Measurements from ENCODE around the gene OPTC.
A peak's percentile ranks its signal among the peaks of the same experiment; 100 is the strongest.
"Not testable (repeated sequence)": the region's sequence is repeated elsewhere in the genome, so short reads cannot be mapped to it uniquely, and the experiment has no call there.

OPTC gene

DNA sequence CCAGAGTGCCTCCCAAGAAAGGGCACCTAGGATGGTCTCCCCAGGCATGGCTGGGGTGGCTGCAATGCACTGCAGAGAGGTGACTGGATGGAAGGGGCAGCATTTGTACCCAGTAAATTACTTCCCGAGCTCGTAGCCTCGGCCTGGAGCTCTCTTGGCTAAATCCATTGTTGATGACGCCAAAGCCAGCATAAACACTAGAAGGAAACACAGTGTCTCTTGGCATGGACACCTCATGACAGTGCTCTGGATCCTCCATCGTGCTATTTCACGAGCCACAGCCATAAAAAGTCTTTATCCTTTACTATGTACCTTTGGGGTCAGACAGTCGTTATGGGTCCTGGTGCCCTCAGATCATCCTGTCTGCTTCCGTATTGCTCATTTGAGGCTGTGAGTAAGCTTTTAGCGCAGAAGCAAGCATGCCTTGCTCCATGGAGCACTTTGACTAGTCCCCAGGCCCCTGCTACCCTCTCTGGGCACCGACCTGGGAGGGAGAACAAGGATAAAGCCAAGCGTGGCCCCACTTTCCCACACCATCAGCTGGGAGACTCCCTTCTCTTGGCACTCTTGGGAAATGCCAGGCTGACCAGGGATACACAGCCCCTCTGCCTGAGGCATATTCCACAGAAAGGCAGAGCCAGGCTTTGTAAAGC is 28.7 kb upstream of the OPTC start:
- no peak for DNase-seq (ENCODE audit: low read depth)

DNA sequence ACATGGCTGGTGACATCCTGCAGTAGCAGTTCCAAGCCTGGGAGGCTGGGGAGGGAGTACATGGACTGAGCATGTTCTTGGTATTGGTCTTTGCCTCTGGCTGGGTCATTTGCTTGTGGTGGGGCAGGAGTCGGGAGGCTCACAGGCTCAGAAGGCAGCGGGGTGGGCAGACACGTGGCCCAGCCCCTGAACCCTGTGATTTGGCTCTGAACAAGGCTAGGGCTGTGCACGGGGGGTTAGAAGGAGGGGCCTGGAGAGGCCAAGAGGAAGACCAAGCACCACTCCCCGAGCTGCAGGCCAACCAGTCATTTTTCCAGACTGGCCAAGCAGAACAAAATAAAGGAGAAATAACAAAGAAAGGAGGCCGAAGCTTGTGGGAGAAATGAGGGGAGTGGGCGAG is 28.0 kb upstream of the OPTC start:
- no peak for DNase-seq (ENCODE audit: low read depth)

DNA sequence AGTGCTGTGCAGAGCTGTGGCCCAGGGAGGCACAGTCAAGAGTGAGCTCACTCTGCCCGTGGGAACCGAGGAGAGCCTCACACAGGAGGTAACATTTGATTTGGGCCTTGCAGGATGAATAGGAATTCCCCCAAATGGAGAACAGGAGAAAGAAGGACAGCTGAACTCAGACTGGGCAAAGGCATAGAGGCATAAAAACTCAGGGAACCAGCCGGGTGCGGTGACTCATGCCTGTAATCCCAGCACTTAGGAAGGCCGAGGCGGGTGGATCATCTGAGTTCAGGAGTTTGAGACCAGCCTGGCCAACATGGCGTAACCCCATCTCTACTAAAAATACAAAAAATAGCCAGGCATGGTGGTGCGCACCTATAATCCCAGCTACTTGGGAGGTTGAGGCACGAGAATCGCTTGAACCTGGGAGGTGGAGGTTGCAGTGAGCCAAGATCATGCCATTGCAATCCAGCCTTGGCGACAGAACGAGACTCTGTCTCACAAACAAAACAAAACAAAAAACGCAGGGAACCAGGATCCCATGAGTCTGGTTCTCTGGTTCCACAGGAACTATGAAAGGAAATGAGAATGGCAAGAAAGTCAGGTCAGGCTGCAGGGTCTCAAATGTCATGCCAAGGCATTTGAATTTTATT is 26.9 kb upstream of the OPTC start:
- DNase-seq (ENCODE audit: low read depth) = not testable (repeated sequence)

DNA sequence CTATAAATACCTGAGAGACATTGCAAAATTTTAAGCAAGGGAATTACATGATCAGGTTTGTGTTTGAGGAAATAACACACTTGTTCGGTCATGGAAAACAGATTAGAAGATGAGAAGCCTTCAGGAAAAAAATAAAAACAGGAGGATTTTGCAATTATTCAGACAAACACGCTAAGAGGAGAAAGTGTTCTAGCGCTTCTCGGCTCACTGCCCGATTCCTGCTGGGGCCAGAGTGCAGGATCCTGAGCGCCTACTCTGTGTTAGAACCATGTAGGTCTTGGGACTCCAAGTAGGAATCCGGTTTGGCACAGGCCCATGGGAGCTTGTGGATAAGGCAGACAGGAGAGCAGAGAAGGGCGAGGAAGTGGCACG is 26.4 kb upstream of the OPTC start:
- no peak for DNase-seq (ENCODE audit: low read depth)

DNA sequence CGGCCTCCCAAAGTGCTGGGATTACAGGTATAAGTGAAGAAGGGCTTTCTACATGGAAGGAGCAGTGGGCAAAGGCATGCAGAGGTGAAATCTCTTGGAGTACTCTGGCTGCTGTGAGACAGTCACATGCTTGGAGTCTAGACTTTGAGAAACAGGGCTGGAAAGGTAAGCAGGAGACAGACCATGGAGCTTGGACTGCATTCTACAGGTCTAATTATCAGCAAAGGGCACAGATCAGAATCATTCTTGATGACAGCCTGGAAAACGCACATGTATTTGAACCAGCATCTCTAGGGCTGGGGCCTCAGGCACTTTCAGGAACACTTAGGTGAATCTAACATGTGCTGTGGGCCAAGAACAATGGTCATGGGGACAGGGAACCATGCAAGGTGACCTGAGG is 25.6 kb upstream of the OPTC start:
- DNase-seq (ENCODE audit: low read depth) = no peak

- DNase-seq (ENCODE audit: low read depth) = no peak
Observed at GRCh38 chr1:203470240-203470639, 23.7 kb upstream of the OPTC start.

- no peak for DNase-seq (ENCODE audit: low read depth)
Observed at GRCh38 chr1:203471841-203472240, 22.1 kb upstream of the OPTC start.

- no peak for DNase-seq (ENCODE audit: low read depth)
Observed at GRCh38 chr1:203473281-203473680, 20.7 kb upstream of the OPTC start.

GRCh38 chr1:203473781-203474305 is 20.1 kb upstream of the OPTC start:
- DNase-seq (ENCODE audit: low read depth) = no peak

GRCh38 chr1:203475012-203475981 is 18.7 kb upstream of the OPTC start, which contains the start of gene PRELP:
TSS of gene PRELP (plus strand) at chr1:203475806. CDS start at chr1:203483185, 7,379 bp downstream.
- DNase-seq (ENCODE audit: low read depth) = no peak

DNA sequence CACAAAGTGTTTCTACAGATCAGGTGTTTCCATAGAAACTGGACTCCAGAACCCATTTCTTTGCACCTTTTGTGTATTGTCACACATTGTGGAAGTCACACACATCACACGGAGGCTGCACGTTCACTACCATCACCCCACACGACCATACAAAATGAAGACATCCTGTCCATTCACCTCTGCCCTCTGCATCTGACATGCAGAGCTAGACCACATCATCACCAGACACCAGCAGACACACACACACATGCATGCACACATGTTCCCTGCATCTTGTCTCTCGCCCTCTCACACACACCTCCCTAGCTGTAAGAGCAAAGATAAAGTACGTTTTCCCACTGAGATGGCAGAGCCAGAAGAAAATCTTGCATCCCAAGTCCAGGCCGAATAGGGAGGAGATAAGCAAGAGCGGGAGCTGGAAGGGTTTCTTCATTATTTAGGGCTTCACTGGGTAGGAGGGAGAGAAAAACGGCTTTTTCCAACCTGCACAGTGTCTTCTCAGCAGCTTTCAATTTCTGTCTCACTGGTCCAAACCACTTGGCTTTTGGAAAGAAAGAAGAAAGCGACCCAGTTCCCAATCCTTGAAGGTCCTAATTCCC is 17.6 kb upstream of the OPTC start:
- no peak for DNase-seq (ENCODE audit: low read depth)

DNA sequence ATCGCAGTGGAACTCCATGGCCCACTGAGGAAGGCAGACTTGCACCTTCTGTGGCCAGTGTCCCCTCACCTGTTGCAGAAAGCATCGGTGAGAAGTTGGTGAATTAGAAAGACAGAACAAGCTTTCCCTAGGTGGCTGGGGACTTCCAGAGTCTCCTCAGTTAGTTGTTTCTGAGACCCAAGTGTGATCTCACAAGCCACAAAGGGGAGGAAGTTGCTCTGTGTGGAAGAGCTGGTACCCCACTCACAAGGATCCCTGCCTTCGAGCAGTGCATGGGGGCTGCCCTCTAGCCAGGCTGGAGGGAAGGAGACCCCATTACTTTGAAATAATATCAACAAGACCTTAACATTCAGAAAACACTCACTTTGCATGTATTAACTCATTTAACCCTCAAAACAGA is 16.2 kb upstream of the OPTC start:
- no peak for DNase-seq (ENCODE audit: low read depth)

DNA sequence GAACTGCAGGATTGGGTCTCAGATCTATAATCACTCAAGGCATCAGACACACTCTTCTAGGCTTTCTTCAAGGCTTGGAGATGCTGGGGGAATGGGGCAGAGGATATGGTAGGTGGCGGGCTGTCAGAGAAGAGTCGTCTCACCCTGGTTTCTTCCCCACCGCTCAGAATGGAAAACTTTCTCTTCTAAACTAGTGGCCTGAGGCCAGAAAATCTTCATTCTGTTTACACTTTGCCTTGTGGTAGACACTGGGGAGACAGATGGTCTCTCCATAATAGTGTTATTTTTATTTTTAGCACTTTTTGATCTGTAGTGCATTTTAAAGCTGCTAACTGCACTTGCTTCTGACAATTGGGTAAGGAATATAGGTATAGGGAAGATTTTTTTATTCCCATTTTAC is 15.7 kb upstream of the OPTC start:
- DNase-seq (ENCODE audit: low read depth) = no peak

DNA sequence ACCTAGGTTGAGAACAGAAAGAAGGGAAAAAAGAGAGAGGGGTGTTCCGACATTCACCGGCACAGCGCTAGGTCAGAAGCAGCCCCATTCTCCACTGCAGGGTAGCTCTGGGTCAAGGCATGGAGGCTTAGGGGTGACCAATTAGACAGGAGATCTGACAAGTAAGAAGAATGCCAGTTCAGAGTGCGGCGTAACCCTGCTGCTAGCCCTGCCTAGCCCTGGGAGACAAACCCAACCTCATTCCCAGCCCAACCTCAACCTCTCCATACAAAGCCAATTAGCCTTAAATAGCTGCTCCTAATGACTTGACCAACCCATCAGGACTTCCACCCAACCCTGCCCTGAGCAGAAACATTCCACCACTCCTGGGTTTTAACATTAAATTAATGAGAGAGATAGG is 15.0 kb upstream of the OPTC start:
- DNase-seq (ENCODE audit: low read depth) = no peak

GRCh38 chr1:203479646-203480045 is 14.3 kb upstream of the OPTC start:
- DNase-seq (ENCODE audit: low read depth) = no peak

DNA sequence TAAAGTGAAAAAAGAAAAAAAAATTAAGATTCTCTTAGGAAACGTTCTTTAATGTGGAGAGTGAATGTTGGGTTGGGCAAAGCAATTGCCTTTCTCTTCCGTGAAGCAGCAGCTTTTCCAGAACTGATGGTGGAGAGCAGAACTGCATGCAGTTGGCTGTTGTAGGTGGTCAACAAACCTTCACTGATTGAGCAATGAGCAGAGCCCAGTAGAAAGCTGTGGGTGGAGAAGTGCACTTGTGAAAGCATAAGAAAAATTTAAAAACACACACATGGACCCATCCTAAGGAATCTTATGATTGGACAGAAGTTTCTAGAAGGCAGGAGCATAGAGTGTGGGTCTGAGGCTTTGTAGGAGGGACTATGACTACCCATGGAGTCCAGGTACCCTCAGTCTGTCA is 13.9 kb upstream of the OPTC start:
- DNase-seq (ENCODE audit: low read depth) = no peak

GRCh38 chr1:203480525-203481084 is 13.3 kb upstream of the OPTC start:
- DNase-seq (ENCODE audit: low read depth) = peak; percentile 29

DNA sequence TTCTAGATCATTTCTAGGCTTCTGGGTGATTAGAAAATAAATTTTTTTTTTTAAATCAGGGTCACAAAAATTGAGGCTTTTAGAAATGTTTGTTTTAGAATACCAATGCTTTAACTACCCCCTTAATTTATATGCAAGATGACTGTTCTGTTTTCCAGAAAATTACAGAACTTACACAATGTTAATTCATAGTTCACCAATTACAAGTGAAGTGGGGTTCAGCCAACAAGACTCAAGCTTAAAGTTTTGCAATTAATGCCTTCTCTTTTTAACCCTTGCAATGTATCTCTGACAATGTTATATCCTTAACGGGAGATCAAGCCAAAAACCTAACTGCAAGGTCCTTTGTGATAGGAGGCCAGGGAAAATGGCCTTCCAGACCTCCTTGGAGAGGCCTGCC is 12.8 kb upstream of the OPTC start:
- DNase-seq (ENCODE audit: low read depth) = no peak

- DNase-seq (ENCODE audit: low read depth) = no peak
Observed at GRCh38 chr1:203486618-203487370, 7.2 kb upstream of the OPTC start.

DNA sequence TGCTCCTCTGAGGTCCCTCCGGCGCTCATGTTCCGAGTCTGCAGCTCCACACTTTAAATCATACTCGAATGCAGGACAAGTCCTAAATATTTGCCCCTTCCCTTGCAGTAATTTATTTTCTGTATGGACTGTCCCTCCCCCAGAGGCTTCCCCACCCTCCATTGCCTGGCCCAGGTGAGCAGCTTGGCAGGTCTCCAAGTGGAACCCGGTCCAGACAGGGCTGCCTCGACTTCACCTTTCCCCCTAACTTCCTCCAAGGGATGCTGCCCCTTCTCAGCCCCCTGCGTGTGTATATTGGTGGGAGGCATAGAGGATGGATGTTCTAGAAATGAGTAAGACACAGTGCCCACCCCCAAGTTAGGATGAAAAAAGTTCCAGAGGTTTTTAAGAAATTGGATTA is 5.4 kb upstream of the OPTC start:
- DNase-seq (ENCODE audit: low read depth) = no peak

- DNase-seq (ENCODE audit: low read depth) = no peak
Observed at GRCh38 chr1:203490607-203491006, 3.3 kb upstream of the OPTC start.

Data from activated T-helper 1 cell treated with Interleukin-2 at 50 U/mL for 16 hours (primary cell).